ENCODE results near the gene TMEM243.
"Not testable (repeated sequence)": the region's sequence is repeated elsewhere in the genome, so short reads cannot be mapped to it uniquely, and the experiment has no call there.

TMEM243 gene, protein sequence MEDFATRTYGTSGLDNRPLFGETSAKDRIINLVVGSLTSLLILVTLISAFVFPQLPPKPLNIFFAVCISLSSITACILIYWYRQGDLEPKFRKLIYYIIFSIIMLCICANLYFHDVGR

DNA sequence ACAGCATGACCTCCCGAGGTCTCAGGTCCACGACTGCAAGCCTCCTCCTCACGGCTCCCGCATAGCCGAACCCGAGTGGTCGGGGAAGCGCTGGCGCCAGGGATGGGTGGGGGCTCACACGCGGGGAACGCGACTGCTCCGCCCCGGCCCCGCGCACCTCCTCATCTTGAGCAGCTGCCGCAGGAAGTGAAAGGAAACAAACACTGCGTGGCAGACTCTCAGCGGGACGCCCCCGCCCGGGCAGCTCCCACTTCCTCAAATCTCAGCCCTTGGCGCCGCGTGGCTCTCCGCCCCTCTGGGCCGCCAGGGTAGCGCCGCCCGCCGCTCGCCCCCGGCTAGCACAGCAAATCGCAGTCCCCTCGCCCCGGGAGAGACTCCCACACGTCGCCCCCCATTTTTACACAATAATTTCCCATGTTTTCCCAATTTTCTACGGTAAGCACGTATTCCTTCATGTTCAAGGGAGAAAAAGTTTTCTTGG is at the start of gene TMEM243:
TMEM243 (minus strand) TSS at position 188 of the 481 bp plus-strand sequence. CDS start 229 bp downstream, outside the sequence.
- peak; percentile 65 for DNase-seq (ENCODE audit: low spot score)

DNA sequence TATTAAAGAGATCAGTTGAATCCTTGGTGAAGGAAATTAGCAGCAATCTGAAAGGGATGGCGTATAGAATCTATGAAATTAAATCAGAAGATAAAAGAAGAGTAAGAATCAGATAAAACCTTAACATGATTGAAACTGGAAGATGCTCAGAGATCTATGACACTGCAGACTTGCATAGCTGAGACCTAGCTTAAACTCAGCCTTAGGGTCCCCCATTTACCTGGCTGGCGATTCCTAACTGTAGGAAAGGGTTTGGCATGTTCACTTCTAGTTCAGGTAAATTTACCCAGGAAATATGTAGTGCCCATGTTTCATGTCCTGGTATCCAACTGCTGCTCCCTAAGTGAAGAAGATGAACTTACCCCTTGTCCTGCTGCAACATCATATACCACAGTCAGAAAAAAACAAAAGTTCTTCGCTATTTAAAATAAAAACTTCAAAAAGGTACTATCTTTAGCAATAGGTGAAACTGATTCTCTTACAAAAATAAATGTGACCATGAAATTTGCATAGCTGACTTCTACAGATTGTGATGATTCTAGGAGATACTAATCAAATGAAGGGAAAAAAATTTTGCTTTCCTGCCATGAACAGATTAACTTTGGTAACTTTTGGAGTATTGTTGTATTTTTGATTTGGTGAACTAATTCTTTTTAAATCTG is 47.8 kb upstream of the TMEM243 start:
- DNase-seq (ENCODE audit: low spot score): no peak

DNA sequence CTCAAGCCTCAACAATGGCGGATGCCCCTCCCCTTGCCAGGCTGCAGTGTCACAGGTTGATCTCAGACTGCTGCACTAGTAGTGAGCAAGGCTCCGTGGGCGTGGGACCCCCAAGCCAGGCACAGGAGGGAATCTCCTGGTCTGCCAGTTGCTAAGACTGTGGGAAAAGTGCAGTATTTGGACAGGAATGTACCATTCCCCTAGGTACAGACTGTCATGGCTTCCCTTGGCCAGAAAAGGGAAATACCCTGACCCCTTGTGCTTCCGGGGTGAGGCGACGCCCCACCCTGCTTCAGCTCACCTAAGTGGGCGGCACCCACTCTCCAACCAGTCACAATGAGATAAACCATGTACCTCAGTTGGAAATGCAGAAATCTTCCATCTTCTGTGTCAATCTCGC is 44.0 kb upstream of the TMEM243 start:
- no peak for DNase-seq (ENCODE audit: low spot score)

DNA sequence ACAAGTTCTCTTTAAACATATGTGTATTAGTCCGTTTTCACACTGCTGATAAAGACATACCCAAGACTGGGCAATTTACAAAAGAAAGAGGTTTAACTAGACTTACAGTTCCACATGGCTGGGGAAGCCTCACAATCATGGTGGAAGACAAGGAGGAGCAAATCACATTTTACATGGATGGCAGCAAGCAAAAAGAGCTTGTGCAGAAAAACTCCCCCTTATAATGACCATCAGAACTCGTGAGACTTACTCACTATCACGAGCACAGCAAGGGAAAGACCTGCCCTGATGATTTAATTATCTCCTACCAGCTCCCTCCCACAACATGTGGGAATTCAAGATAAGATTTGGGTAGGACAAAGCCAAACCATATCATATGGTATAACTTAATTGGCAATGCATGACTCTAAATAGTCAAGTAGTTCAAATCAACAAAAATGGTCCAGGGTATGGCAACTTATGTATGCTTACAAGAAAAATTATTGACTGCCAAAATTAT is 34.1 kb upstream of the TMEM243 start:
- DNase-seq (ENCODE audit: low spot score): no peak

DNA sequence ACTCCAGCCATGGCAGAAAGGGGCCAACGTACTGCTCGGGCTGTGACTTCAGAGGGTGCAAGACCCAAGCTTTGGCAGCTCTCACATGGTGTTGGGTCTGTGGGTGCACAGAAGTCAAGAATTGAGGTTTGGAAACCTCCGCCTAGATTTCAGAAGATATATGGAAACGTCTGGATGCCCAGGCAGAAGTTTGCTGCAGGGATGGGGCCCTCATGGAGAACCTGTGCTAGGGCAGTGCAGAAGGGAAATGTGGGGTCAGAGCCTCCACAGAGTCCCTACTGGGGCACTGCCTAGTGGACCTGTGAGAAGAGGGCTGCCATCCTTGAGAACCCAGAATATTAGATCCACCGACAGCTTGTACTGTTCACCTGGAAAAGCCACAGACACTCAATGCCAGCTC is 26.1 kb upstream of the TMEM243 start:
- DNase-seq (ENCODE audit: low spot score): not testable (repeated sequence)

DNA sequence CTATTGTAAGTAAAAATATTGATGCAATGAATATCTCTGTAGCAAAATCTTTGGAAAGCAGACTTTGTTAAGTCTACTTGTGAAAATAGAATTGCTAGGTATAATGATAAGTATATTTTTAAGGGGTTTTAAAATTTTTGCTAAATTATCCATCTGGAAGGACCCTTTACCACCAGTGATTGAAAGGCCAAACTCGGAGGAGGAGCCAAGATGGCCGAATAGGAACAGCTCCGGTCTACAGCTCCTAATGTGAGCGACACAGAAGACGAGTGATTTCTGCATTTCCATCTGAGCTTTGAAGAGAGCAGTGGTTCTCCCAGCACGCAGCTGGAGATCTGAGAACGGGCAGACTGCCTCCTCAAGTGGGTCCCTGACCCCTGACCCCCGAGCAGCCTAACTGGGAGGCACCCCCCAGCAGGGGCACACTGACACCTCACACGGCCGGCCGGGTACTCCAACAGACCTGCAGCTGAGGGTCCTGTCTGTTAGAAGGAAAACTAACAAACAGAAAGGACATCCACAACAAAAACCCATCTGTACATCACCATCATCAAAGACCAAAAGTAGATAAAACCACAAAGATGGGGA is 19.0 kb upstream of the TMEM243 start:
- DNase-seq (ENCODE audit: low spot score): not testable (repeated sequence)

DNA sequence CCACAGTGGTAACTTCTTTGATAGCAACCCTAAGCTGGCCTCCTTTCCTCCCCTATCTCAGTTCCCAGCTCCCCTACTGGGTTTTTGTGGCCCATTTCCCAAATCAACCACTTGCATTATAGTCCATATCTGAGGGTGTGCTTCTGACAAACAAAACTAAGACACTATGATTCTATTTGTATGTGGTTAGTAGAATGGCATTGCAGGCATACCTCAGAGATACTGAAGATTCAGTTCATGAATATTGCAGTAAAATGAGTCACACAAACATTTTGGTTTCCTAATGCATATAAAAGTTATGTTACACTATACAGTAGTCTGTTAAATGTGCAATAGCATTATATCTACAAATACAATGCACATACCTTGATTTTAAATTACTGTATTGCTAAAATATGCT is 15.4 kb upstream of the TMEM243 start:
- DNase-seq (ENCODE audit: low spot score): peak; percentile 24

DNA sequence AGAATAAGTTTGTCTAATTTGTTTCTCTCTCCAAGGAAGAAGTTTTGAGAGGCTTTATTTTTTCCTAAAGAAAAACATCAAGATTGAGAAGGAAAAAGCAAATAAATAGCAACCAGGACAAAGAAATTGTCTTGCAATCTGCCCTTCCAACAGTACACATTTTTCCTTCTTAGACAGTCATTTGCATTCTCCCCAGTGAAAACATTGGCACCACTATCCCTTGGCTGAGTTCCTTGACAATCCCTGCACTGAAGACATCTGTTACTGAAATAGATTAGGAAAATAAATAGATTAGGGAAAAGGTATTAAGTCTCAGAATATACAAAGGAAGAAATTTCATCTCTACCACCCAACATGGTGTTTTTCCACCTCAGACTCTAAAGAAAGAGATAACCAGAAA is 12.2 kb upstream of the TMEM243 start:
- no peak for DNase-seq (ENCODE audit: low spot score)

DNA sequence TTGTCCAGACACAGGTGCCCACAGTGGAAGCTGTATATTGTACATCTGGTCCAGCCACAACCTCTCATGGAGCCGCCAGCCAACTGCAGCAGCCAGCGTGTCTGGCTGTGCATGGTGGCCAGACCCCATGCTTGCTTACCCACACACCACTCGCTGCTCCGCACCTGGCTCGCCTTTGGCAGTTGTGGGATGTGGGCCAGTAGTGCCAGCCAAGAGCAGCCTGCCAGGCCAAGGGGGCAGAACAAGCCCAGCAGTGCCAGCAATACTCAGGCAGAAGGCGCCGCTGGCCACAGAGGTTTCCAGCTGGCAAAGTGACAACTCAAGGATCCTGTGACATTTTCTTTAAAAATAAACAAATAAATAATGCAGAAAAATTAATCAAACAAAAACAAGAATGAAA is 11.7 kb upstream of the TMEM243 start:
- no peak for DNase-seq (ENCODE audit: low spot score)

DNA sequence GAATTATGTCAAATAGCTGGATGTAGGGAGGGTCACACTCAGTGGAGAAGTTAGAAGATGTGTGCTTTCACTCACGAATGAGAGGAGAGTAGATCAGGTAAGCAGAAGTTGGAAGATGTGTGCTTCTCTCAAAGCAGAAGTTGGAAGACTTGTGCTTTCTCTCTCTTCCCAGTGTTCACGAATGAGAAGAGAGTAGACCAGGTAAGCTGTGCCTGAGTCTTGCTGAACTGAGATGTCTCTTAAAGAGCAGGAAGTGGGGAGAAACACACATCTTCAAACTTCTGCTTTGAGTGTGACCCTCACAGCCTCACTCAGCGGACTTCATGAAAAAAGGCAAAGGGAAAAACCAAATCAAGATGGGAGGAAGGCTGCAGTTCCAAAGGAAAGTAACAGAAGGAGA is 7.0 kb upstream of the TMEM243 start:
- no peak for DNase-seq (ENCODE audit: low spot score)

DNA sequence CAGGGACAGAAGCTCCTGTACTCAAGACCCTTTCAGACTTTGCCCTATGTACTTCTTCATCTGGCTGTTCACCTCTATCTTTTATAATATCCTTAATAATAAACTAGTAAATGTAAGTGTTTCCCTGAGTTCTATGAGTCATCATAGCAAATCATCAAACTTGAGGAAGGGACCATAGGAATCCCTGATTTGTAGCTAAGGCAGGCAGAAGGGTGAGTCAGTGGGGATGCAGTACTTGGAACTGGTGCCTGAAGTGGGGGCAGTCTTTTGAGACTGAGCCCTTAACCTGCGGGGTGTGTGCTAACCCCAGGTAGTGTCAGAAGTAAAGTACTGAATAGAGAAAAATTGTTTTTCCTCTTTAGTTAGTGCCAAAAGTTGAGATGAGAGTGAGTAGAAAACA is 6.2 kb upstream of the TMEM243 start:
- no peak for DNase-seq (ENCODE audit: low spot score)

DNA sequence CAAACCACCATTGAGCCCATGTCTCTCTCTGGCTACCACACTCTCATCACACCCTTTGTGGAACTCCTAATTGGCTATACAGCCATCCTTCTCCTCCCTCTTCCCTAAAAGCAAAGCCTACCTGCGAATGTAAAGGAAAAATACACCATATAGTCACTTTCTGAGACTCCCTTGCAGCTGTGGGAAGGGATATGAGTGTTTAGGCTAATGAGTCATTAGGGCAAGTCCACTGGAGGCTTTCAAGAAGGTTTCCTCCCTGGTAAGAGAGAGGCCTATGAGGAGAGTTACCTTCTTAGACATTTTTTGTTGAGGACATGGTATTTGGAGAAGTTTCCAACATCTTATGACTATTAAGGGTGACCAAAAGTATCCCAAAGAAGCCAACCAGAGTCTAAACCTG is 4.1 kb upstream of the TMEM243 start:
- no peak for DNase-seq (ENCODE audit: low spot score)

DNA sequence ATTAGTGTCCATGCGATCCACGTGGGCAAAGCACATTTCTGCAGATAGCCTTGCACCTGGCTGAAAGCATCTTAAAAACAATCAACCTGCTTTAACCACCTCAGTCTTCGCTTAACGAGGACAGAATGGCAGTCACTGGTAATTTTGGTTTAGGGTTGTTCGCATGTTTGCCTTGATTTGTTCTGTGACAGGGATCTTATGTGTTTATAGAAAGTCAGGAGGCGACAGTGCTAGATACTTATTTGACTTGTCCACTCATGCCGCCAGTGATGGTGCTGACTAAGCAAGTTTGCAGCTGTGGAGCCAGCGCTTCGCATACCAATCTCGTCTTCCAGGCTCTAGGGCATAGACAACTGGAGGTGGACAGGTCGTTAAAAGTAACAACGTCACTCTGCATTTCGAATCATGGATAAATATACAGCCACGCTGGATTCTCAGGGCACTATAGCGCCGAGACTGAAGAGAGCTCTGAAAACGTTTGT is 1.2 kb upstream of the TMEM243 start:
- no peak for DNase-seq (ENCODE audit: low spot score)

DNA sequence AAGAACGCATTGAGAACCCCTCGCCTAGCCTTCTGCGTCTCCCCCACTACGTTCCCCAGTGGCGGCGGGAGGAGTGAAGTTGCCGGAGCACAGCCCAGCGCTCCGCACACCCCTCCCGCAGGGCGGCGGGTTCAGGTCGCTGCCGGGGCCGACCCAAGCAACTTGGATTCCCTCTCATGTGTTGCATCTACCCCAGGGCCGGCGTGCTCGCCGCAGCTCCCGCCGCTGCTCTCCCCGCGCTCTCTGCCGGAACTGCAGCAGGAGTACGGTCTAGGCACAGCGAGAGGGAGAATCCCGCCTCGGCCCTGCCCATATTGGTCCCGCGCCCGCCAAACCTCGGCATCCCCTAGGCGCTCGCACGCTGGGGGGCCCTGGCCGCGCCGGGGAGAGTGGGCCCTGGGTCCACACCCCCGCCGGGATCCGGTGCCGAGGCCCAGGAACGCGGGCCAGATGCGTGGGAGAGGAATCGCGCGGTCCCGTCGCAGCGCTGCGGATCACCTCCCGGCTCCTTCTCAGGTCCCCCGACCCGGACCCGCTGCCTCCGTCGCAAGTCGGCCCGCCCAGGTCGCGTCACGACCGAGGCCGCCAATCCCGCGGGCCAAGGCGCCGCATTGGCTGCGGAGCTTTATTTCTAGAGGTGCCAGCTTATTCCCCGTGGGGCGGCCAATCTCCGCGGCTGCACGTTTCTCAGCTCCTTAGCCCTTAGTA is 648 bp upstream of the TMEM243 start:
- peak; percentile 84 for DNase-seq (ENCODE audit: low spot score)

DNA sequence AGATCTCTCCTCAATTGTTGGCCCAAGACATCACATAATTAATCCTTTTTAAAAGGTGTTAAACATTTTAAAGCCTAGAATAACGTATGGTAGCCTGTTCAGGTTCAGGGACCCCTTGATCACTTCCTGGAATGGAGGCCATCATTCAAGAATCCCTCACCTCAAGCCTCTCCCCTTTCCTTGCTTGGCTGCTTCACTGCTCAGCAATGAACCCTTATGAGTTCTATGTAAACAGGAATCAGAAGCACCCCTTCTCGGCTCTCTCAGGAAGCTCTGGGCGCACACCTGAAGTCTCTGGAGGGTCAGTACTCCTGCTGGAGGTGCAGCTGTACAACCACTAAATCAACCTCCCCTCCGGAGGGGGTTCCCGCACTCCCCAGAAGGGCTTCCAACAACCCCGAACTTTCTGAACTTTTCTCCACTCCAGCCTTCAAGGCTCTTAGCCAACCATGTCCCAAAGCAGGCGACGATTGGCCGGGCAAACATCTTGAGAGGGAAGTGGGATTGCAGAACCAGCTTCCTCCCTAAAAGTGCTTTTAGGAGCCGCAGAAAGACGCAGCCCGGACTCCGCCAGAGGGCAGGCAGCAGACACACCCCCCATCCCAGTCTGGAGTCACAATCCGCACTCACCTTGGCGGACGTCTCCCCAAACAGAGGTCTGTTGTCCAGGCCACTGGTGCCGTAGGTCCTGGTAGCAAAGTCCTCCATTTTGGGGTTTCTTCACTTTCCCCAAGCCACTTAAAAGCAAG is 562 bp downstream of the TMEM243 start:
- peak; percentile 56 for DNase-seq (ENCODE audit: low spot score)

DNA sequence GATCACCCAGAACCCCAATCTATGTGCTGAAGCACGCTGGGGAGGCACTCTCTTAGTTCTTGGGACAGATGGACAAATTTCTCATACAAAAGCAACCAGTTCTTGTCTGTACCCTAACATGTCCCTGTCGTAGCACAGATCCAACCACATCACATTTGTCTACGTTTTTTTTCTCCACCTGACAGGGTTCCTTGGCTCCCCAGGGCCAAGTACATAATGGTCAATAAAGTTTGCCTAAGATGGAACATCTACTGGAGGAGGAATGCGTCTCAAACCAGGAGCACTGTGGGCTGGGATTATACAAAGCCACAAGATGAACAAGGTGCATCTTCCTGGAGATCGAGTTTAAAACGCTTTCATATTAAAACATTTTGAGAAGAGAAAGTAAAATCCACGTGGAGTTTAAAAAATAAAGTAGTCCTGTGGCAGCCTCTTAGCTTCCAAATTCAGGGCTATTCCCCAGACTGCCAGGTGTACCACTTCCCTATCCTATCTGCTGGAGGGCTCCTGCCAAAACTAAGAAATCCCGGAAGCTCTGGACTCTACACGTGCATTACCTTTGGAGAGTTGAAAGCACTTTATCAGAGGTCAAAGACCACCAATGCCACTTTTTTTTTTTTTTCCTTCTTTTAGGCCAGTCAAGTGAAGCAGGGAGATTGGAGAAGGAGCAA is 1.4 kb downstream of the TMEM243 start:
- DNase-seq (ENCODE audit: low spot score): no peak

DNA sequence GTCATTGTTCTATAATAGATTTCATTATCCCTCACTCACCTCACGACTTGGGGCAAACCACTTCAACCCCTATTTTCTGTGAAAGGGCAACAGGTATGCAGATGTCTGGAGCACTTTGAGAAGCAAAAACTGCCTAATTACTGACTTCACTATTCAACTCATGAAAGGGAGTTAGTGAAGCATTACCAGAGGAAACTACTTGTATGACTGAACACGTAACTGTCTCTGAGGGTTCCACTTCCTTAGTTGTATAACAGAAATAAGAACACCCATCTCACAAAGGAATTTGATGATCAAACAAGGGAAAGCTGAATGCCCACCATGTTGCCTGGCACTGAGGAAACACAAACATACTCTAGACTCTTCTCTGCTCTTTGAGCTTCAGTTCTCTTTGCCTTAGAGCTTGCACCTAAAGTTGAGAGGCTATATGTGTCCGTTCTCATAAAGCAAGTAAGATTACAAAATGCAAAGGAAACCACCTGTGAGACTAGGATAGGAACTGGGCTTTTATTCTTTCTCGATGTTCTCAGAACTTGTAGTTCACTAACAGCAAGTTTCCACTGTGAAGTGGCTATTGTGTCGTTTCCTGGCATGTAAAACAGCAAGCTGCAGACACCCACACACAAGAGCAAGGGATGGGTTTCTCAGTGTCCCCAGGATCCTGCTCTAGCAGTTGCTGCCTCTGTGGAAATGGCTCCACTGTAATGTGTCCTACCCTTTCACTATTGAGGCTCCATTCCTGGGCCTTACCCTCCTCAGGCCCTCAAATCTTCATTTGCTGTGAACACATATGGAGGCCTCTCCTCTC is 2.6 kb downstream of the TMEM243 start:
- no peak for DNase-seq (ENCODE audit: low spot score)

DNA sequence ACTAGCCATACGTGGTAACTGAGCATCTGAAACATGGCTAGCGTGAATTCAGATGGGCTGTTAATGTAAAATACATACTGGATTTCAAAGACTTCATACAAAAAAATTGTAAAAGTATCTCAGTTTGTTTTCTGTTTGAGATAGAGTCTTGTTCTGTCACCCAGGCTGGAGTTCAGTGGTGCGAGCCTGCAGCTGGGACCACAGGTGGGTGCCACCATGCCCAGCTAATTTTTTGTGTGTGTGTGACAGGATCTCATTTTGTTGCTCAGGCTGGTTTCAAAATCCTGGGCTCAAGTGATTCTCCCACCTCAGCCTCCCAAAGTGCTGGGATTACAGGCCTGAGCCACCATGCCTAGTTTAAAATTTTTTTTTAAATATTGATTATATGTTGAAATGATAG is 4.5 kb downstream of the TMEM243 start:
- DNase-seq (ENCODE audit: low spot score): no peak

DNA sequence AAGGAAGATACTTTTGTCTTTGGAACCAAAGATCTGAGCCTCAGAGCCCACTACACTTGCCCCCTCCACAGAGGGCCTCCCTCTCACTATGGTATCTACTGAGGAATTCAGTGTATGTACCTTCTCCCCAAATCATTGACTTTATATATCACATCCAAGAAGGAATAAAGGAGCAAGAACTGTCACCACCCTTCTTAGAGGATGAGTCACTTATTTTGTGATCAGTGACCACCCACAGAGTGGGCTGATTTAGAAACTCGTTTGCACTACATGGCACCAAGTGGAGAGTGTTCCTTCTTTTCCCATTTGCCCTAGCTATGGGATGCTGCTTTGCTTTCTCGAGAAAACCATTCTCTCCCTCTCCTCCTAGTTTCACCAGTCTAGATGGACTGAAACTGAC is 5.7 kb downstream of the TMEM243 start:
- no peak for DNase-seq (ENCODE audit: low spot score)

DNA sequence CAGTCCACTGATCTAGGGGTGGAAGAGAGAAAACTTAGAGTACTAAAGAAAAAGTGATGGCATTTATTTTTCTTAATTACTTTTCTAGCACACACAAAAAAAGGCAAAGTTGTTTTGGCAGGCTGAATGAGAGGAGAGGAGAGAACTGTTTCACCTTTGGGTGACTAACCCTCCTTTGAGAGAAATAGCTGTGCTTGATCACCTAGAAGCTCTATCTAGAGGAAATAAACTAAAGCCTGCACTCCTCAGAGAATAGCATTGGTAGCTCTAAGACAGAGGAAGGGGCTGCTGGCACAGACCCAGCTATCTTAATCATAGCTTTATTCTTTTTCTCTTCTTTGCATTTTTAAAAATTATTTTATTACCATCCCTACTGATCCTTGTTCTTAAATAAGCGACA is 6.3 kb downstream of the TMEM243 start:
- no peak for DNase-seq (ENCODE audit: low spot score)

DNA sequence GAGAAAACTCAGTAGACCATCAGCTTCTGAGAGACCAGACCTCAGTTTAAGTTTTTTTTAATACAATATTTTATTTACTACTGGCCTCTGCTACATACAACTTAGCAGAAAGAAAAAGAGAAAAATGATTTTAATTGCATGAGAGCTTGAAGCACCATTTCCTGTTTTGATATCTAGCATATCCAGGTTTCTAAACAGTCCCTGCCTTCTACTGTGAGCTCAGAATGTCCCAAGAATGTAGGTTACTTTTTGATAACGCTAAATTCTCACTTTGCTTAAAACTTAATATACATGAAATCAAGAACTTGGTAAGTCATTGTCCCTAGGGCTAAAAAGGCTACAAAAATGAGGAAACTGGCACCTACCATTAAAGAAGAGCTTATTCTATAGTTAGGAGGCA is 7.0 kb downstream of the TMEM243 start:
- DNase-seq (ENCODE audit: low spot score): no peak
